GM18519 (cell line): Measurements from ENCODE around the gene CHAD.
"Not testable (repeated sequence)": the region's sequence is repeated elsewhere in the genome, so short reads cannot be mapped to it uniquely, and the experiment has no call there.

Experiments
- ATAC-seq: cut with Tn5 transposase; IDR thresholded peaks from one replicate; pipeline ENCODE4 v1.9.1; 2021; ENCODE audit warnings: mild to moderate bottlenecking, moderate library complexity; ENCODE audit not compliant: unreplicated experiment, low FRiP score

Gene CHAD

GRCh38 chr17:50475775-50476544 is 7.3 kb upstream of the CHAD start:
- ATAC-seq: not testable (repeated sequence)

- no peak for ATAC-seq
These were observed 6.7 kb upstream of the CHAD start for GRCh38 chr17:50475362-50475761.

DNA sequence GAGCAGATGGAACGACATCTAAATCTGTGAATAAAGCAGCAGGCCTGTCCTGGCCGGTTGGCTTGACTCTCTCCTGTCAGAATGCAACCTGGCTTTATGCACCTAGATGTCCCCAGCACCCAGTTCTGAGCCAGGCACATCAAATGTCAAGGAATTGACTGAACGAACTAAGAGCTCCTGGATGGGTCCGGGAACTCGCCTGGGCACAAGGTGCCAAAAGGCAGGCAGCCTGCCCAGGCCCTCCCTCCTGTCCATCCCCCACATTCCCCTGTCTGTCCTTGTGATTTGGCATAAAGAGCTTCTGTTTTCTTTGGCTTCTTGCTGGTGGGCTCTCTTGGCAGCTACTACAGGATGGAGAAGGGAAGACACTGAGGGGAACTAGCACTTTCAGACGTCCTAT is 5.8 kb upstream of the CHAD start:
- ATAC-seq: no peak

DNA sequence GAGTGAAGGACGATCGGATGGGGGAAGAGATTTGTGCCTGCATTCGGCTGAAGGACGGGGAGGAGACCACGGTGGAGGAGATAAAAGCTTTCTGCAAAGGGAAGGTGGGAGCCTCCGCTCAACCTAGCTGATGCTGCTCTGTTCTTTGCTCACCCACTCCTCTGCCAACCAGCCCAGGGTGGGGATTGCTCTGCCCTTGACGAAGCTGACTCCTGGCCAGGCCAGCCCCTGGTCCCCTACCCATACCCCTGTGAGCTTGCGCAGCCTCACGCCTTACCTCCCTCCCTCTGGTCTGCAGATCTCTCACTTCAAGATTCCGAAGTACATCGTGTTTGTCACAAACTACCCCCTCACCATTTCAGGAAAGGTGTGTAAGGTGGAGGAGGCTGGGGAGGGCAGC is 5.2 kb upstream of the CHAD start:
- ATAC-seq: no peak

DNA sequence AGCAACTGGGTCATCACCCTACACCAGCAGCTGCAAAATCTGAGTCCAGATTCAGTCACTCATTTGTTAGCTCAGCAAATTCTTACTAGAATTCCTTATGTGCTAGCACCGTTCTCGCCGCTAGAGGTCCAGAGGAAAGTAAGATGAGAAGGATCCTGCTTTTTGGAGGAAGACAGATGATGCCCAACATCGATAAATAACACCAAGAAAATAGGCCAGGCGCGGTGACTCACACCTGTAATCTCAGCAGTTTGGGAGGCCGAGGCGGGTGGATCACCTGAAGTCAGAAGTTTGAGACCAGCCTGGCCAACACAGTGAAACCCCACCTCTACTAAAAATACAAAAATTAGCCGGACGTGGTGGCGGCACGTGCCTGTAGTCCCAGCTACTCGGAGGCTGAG is 4.1 kb upstream of the CHAD start:
- not testable (repeated sequence) for ATAC-seq

DNA sequence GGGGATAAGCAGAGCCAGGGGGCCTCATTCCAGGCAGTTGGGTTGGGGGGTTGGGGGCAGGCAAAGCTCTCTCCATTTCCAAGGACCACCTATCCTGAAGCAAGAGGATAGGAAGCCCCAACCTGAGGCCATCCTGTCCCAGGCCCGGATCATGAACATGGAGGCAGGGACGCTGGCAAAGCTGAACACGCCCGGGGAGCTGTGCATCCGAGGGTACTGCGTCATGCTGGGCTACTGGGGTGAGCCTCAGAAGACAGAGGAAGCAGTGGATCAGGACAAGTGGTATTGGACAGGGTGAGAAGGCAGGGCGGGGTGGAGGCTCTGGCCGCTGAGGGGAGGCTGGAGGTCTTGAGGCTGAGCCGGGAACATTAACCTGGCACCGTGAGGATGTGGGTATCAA is 3.6 kb upstream of the CHAD start:
- no peak for ATAC-seq

GRCh38 chr17:50471009-50471905 is 2.6 kb upstream of the CHAD start:
- ATAC-seq: no peak

- ATAC-seq: no peak
These were observed 1.7 kb upstream of the CHAD start for GRCh38 chr17:50470426-50470825.

DNA sequence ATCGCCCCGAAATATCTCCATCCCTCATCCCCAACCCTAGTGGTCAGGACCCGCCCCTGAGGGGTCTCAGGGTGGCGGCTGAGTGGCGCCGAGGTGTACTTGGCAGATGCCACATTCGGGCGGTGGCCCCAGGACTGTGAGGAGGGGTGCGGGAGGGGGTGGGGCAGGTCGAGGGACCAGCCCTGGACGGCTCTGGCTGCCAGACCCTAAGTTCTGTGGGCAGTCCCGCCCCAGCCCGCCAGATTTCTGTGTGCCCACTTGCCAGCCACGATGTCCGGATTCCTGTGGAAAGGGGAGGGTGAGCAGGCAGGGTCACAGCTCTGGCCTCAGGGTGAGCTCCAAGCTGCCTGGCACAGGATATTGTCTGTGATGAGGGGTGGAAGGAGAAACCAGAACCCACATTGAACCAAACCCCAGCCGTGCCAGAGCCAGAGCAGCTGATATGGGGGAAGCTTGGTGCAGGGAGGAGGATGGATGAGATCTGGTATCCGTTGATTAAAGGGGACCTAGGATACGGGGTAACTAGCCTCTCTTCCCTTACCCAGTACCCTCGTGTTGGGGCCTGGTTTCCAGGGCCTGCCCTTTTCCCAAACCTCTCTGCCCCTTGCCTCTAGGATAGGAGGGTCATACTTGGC is 1.1 kb upstream of the CHAD start:
- no peak for ATAC-seq

DNA sequence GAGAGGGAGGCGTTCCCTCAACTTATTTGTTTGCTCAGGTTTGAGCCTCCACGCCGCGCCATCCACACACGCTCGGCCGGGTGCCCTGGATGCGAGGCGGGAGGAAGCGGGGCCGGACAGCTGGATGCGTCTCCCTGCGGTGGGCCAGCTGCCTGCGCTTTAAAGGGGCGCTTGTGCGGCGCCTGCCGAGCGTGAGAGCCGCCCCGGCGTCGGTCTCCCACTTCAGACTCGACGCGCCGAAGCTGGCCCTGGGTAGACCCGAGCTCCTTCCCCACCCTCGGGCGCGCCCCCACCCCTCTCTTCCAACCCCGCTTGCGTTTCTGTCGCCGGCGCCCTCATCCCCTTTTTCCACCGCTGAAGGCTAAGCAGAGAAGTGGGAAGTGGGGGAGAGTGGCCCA is 527 bp upstream of the CHAD start:
- no peak for ATAC-seq

GRCh38 chr17:50467855-50468303 is 801 bp downstream of the CHAD start:
- no peak for ATAC-seq

DNA sequence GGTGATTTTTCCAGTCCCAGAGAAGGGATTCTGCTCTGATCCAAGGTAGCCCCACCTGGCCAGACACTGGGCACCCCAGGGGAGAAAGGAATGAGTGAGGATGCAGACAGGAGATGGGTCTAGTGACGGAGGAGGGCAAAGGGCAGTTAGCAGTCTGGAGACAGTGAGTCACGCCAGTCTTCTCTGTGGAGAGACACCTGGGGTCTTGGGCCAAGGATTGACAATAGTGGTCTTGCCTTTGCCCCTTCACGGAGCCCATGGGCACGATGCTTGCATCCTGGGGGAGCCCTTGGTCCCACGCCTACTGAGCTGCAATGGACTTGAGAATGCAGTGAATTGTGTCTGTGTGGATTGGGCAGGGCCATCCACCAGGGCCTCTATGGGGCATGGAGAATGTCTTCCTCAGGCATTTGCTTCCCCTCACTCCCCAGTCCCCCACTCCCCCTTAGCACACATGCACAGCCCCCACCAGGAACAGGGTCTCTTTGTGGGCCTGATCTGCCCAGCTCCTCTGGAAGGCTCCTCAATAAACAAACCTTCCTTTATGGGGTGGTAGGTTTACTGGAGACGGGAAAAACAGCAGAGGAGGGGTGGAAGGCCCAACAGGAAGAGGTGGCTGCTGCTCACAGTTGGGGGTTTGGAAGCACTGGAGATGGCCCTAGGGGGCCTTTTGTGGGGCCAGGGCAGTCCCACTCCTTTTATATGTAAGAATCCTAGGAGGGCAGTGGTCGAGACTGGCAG is 1.4 kb downstream of the CHAD start:
- ATAC-seq: no peak

- ATAC-seq: no peak
These were observed 2.1 kb downstream of the CHAD start for GRCh38 chr17:50466371-50467113.

- no peak for ATAC-seq
These were observed 3.0 kb downstream of the CHAD start for GRCh38 chr17:50465635-50466034.

DNA sequence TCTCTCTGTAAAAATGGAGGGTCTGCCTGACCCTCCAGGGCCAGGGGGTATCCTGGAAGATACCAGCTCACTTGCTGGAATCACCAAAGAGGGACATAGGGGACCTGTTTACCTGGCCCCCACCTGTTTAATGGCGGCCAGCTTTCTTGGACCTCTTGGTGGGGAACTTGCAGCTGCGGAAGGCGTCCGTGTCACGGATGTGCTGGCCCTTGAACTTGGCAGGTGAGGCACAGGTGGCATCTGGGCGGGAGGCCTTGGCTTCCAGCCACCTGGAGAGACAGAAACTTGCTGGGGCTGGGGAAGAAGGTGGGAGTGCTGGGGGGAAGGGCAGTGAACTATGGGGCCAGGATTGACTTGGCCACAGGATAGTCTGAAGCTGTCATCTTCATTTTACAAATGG is 3.5 kb downstream of the CHAD start:
- no peak for ATAC-seq

- ATAC-seq: no peak
These were observed 3.9 kb downstream of the CHAD start for GRCh38 chr17:50464736-50465135.

GRCh38 chr17:50464121-50464520 is 4.6 kb downstream of the CHAD start:
- ATAC-seq: no peak

- ATAC-seq: no peak
These were observed 6.2 kb downstream of the CHAD start for GRCh38 chr17:50462446-50462845.

GRCh38 chr17:50461550-50462132 is 7.0 kb downstream of the CHAD start:
- no peak for ATAC-seq
